ENCODE results near the gene SSTR4.
A peak's percentile ranks its signal among the peaks of the same experiment; 100 is the strongest.

Gene SSTR4

GRCh38 chr20:23072892-23073586 lies 37.9 kb downstream of the SSTR4 start:
- TF ChIP-seq CTCF (IDR thresholded peaks at IDR 0.05; ENCODE audit: borderline replicate concordance, control extremely low read depth, extremely low read depth, insufficient read depth, missing control alignments) = no peak
- in situ Hi-C loops (cut with MboI; ENCODE audit: low sequenced_read_pairs, unreplicated experiment) = no loop called here
- DNase-seq (ENCODE audit: low spot score) = no peak

- in situ Hi-C loops (cut with MboI; ENCODE audit: low sequenced_read_pairs, unreplicated experiment) = no loop called here
- DNase-seq (ENCODE audit: low spot score) = no peak
- no peak for TF ChIP-seq CTCF (IDR thresholded peaks at IDR 0.05; ENCODE audit: borderline replicate concordance, control extremely low read depth, extremely low read depth, insufficient read depth, missing control alignments)
Measured at GRCh38 chr20:23074052-23074451, 38.9 kb downstream of the SSTR4 start.

GRCh38 chr20:23077277-23077676 lies 42.2 kb downstream of the SSTR4 start:
- no peak for DNase-seq (ENCODE audit: low spot score)
- in situ Hi-C loops (cut with MboI; ENCODE audit: low sequenced_read_pairs, unreplicated experiment) = no loop called here
- TF ChIP-seq CTCF (IDR thresholded peaks at IDR 0.05; ENCODE audit: borderline replicate concordance, control extremely low read depth, extremely low read depth, insufficient read depth, missing control alignments) = no peak

- in situ Hi-C loops (cut with MboI; ENCODE audit: low sequenced_read_pairs, unreplicated experiment) = no loop called here
- TF ChIP-seq CTCF (IDR thresholded peaks at IDR 0.05; ENCODE audit: borderline replicate concordance, control extremely low read depth, extremely low read depth, insufficient read depth, missing control alignments) = no peak
- DNase-seq (ENCODE audit: low spot score) = no peak
Measured at GRCh38 chr20:23078351-23079015, 43.4 kb downstream of the SSTR4 start.

- in situ Hi-C loops (cut with MboI; ENCODE audit: low sequenced_read_pairs, unreplicated experiment) = no loop called here
- no peak for DNase-seq (ENCODE audit: low spot score)
- TF ChIP-seq CTCF (IDR thresholded peaks at IDR 0.05; ENCODE audit: borderline replicate concordance, control extremely low read depth, extremely low read depth, insufficient read depth, missing control alignments) = peak; percentile 13
Measured at GRCh38 chr20:23079016-23079351, 43.9 kb downstream of the SSTR4 start.

- no peak for DNase-seq (ENCODE audit: low spot score)
- in situ Hi-C loops (cut with MboI; ENCODE audit: low sequenced_read_pairs, unreplicated experiment) = no loop called here
- TF ChIP-seq CTCF (IDR thresholded peaks at IDR 0.05; ENCODE audit: borderline replicate concordance, control extremely low read depth, extremely low read depth, insufficient read depth, missing control alignments) = no peak
Measured at GRCh38 chr20:23079926-23080325, 44.8 kb downstream of the SSTR4 start.
